Glutamatergic neuron (in vitro differentiated cells): ENCODE measurements around the gene ART4. TPM values are rescaled to one million over a fixed set of nuclear protein-coding genes. Genes with fewer than 3 reads are reported as not detected.
A peak's percentile ranks its signal among the peaks of the same experiment; 100 is the strongest.

Experiments used
- DNase-seq: peaks from one replicate; pipeline ENCODE4 v3.0.0; 2022
- H3K27ac Mint-ChIP-seq: one replicate; pipeline ENCODE4 v1.8.0; 2020; ENCODE audit warnings: mild to moderate bottlenecking, mixed read lengths, inconsistent platforms; ENCODE audit not compliant: unreplicated experiment
- H3K27me3 Mint-ChIP-seq: one replicate; pipeline ENCODE4 v1.8.0; 2020; ENCODE audit warnings: mild to moderate bottlenecking, moderate library complexity, mixed read lengths, inconsistent platforms; ENCODE audit not compliant: unreplicated experiment
- H3K36me3 Mint-ChIP-seq: one replicate; pipeline ENCODE4 v1.8.0; 2020; ENCODE audit warnings: mild to moderate bottlenecking, mixed read lengths, inconsistent platforms; ENCODE audit not compliant: unreplicated experiment
- H3K4me1 Mint-ChIP-seq: one replicate; pipeline ENCODE4 v1.8.0; 2020; ENCODE audit warnings: mild to moderate bottlenecking, low read depth, mixed read lengths, inconsistent platforms; ENCODE audit not compliant: unreplicated experiment
- H3K4me3 Mint-ChIP-seq: one replicate; pipeline ENCODE4 v1.8.0; 2020; ENCODE audit warnings: mild to moderate bottlenecking, mixed read lengths, inconsistent platforms; ENCODE audit not compliant: unreplicated experiment
- H3K9me3 Mint-ChIP-seq: one replicate; pipeline ENCODE4 v1.8.0; 2020; ENCODE audit warnings: mild to moderate bottlenecking, moderate library complexity, mixed read lengths, inconsistent platforms; ENCODE audit not compliant: unreplicated experiment
- total RNA-seq: library from RNA; stranded (reverse); fragmentation: NEBNext Ultra II Directional; extraction: Animal tissue kit (Norgen Biotek cat#: 25700); gene quantifications from one replicate; pipeline ENCODE4 v1.2.1, GENCODE V29; 2021; ENCODE audit not compliant: unreplicated experiment
- TF ChIP-seq, protein P1 (sequence below): fragments of 200-600 bp; sonication (generic); IDR thresholded peaks from one replicate; pipeline ENCODE4 v1.5.0; 2021; ENCODE audit not compliant: partially characterized antibody, unreplicated experiment

The ART4 gene
- total RNA-seq, 1 donor from 2014 or later: not detected

DNA sequence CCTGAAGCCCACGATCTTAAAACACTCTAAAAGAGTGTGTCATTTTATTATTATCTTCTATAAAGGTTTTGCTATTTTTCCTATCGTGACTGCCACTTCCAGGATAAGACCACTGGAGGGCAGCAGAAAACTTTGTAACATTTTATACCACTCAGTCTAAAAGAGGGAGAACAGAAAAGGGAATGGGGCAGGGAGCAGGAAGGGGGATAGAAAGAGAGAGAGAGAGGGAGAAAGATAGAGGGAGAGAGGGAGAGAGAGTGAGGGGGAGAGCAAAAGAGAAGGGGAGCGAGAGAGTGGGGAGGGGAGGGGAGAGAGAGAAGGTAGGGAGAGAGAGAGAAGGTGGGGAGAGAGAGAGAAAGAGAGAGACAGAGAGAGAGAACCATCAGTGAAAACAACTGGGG is 2.0 kb upstream of the ART4 start:
- no peaks in the 10 kb centered on the region for H3K9me3 Mint-ChIP-seq
- H3K4me1 Mint-ChIP-seq: no peaks in the 10 kb centered on the region
- no peaks in the 10 kb centered on the region for H3K36me3 Mint-ChIP-seq
- H3K4me3 Mint-ChIP-seq: no peak overlapping the region
- no peak overlapping the region for H3K27ac Mint-ChIP-seq
- no peak for DNase-seq
- TF ChIP-seq, protein P1, sequence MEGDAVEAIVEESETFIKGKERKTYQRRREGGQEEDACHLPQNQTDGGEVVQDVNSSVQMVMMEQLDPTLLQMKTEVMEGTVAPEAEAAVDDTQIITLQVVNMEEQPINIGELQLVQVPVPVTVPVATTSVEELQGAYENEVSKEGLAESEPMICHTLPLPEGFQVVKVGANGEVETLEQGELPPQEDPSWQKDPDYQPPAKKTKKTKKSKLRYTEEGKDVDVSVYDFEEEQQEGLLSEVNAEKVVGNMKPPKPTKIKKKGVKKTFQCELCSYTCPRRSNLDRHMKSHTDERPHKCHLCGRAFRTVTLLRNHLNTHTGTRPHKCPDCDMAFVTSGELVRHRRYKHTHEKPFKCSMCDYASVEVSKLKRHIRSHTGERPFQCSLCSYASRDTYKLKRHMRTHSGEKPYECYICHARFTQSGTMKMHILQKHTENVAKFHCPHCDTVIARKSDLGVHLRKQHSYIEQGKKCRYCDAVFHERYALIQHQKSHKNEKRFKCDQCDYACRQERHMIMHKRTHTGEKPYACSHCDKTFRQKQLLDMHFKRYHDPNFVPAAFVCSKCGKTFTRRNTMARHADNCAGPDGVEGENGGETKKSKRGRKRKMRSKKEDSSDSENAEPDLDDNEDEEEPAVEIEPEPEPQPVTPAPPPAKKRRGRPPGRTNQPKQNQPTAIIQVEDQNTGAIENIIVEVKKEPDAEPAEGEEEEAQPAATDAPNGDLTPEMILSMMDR: peak; percentile 66
- H3K27me3 Mint-ChIP-seq: peaks cover 1% of the 10 kb centered on the region

DNA sequence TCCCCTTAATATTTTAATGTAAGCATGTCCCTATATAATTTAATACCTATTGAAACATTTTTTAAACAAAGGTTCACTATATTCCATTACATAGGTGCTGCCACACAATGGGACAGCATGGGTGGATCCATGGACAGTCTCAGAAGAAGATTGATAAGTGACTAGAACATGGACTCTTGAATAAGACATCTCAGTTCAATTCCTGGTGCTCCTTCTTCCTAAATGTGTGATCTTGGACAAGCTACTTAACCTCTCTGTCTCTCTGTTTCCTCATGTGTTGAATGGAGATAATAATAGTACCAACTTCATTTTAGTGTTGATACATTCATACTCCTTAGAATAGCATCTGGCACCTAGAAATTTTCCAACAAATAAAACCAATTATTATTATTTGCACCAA is 1.1 kb upstream of the ART4 start:
- no peaks in the 10 kb centered on the region for H3K9me3 Mint-ChIP-seq
- no peaks in the 10 kb centered on the region for H3K4me1 Mint-ChIP-seq
- TF ChIP-seq, protein P1: no peak
- DNase-seq: no peak
- H3K4me3 Mint-ChIP-seq: no peak overlapping the region
- no peaks in the 10 kb centered on the region for H3K36me3 Mint-ChIP-seq
- peaks cover 1% of the 10 kb centered on the region for H3K27me3 Mint-ChIP-seq
- no peak overlapping the region for H3K27ac Mint-ChIP-seq

- Mint-ChIP-seq H3K27me3 (peaks cover 4% of the 10 kb centered on the region), H3K4me1 (no peaks in the 10 kb centered on the region), H3K9me3 (no peaks in the 10 kb centered on the region), H3K36me3 (no peaks in the 10 kb centered on the region), H3K27ac (no peak overlapping the region), H3K4me3 (no peak overlapping the region)
- no peak for DNase-seq
- TF ChIP-seq, protein P1: no peak
Measured at GRCh38 chr12:14842315-14842714, 1.0 kb downstream of the ART4 start.

DNA sequence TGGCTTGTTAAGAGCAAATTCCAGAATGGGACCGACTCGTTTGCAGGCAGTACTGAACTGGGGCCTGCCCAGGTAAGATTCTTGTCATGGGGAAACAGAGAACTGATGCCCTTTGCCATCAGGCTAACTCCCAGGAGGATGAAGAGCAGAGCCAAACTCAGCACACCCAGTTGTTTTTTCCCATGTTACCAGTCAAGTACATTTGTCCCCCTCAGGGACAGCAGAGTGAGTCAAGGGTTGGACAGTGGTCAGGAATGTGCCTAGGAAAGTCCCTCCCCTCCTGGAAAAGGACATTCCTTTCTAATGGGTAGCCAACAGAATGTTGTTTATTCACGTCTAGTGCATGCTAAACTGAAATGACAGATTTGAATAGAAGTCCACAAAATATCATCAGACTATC is 1.6 kb downstream of the ART4 start:
- no peak for DNase-seq
- peaks cover 4% of the 10 kb centered on the region for H3K27me3 Mint-ChIP-seq
- H3K4me1 Mint-ChIP-seq: no peaks in the 10 kb centered on the region
- H3K4me3 Mint-ChIP-seq: no peak overlapping the region
- no peak overlapping the region for H3K27ac Mint-ChIP-seq
- H3K36me3 Mint-ChIP-seq: no peaks in the 10 kb centered on the region
- no peaks in the 10 kb centered on the region for H3K9me3 Mint-ChIP-seq
- TF ChIP-seq, protein P1: no peak

- H3K9me3 Mint-ChIP-seq: no peaks in the 10 kb centered on the region
- TF ChIP-seq, protein P1: no peak
- H3K27me3 Mint-ChIP-seq: peaks cover 4% of the 10 kb centered on the region
- H3K4me1 Mint-ChIP-seq: no peaks in the 10 kb centered on the region
- H3K36me3 Mint-ChIP-seq: no peaks in the 10 kb centered on the region
- H3K27ac Mint-ChIP-seq: no peak overlapping the region
- DNase-seq: no peak
- H3K4me3 Mint-ChIP-seq: no peak overlapping the region
Measured at GRCh38 chr12:14840616-14841015, 2.7 kb downstream of the ART4 start.
